Measurements from ENCODE around the gene SHISA9. TPM values are rescaled to one million over a fixed set of nuclear protein-coding genes. Genes with fewer than 3 reads are reported as not detected.

Gene SHISA9
- total RNA-seq, 1 donor, result not detected

GRCh38 chr16:13109171-13109570 lies 207.8 kb downstream of the SHISA9 start:
- no peaks in the 10 kb centered on the region for H3K27me3 ChIP-seq (ENCODE audit: insufficient read depth, low read length)
- H3K9me3 ChIP-seq (ENCODE audit: low read depth, low read length), result no peaks in the 10 kb centered on the region
- H3K4me1 ChIP-seq (ENCODE audit: insufficient read depth, low read length), result no peaks in the 10 kb centered on the region
- no peak overlapping the region for H3K4me3 ChIP-seq (ENCODE audit: low read length)

- H3K27me3 ChIP-seq (ENCODE audit: insufficient read depth, low read length), result no peaks in the 10 kb centered on the region
- H3K9me3 ChIP-seq (ENCODE audit: low read depth, low read length), result no peaks in the 10 kb centered on the region
- no peak overlapping the region for H3K4me3 ChIP-seq (ENCODE audit: low read length)
- no peaks in the 10 kb centered on the region for H3K4me1 ChIP-seq (ENCODE audit: insufficient read depth, low read length)
Observed at GRCh38 chr16:13110124-13110796, 208.9 kb downstream of the SHISA9 start.

- Histone ChIP-seq H3K9me3 (ENCODE audit: low read depth, low read length) (no peaks in the 10 kb centered on the region), H3K4me1 (ENCODE audit: insufficient read depth, low read length) (no peaks in the 10 kb centered on the region), H3K27me3 (ENCODE audit: insufficient read depth, low read length) (no peaks in the 10 kb centered on the region), H3K4me3 (ENCODE audit: low read length) (no peak overlapping the region)
Observed at GRCh38 chr16:13111747-13112146, 210.3 kb downstream of the SHISA9 start.

- no peaks in the 10 kb centered on the region for H3K4me1 ChIP-seq (ENCODE audit: insufficient read depth, low read length)
Observed at GRCh38 chr16:13113741-13114140, 212.3 kb downstream of the SHISA9 start.

GRCh38 chr16:13118091-13118490 lies 216.7 kb downstream of the SHISA9 start:
- no peaks in the 10 kb centered on the region for H3K27me3 ChIP-seq (ENCODE audit: insufficient read depth, low read length)
- no peaks in the 10 kb centered on the region for H3K9me3 ChIP-seq (ENCODE audit: low read depth, low read length)
- H3K4me3 ChIP-seq (ENCODE audit: low read length), result no peak overlapping the region
- H3K4me1 ChIP-seq (ENCODE audit: insufficient read depth, low read length), result no peaks in the 10 kb centered on the region

More at GRCh38 chr16:13113741-13114140, 212.3 kb downstream of the SHISA9 start:
- H3K9me3 ChIP-seq (ENCODE audit: low read depth, low read length), result no peaks in the 10 kb centered on the region
- no peaks in the 10 kb centered on the region for H3K27me3 ChIP-seq (ENCODE audit: insufficient read depth, low read length)
- no peak overlapping the region for H3K4me3 ChIP-seq (ENCODE audit: low read length)

- Histone ChIP-seq H3K27me3 (ENCODE audit: insufficient read depth, low read length) (no peaks in the 10 kb centered on the region), H3K9me3 (ENCODE audit: low read depth, low read length) (no peaks in the 10 kb centered on the region), H3K4me1 (ENCODE audit: insufficient read depth, low read length) (no peaks in the 10 kb centered on the region), H3K4me3 (ENCODE audit: low read length) (no peak overlapping the region)
Observed at GRCh38 chr16:13120091-13120490, 218.7 kb downstream of the SHISA9 start.

GRCh38 chr16:13120557-13120956 lies 219.2 kb downstream of the SHISA9 start:
- Histone ChIP-seq H3K4me1 (ENCODE audit: insufficient read depth, low read length) (no peaks in the 10 kb centered on the region), H3K9me3 (ENCODE audit: low read depth, low read length) (no peaks in the 10 kb centered on the region)

GRCh38 chr16:13123991-13124390 lies 222.6 kb downstream of the SHISA9 start:
- no peaks in the 10 kb centered on the region for H3K4me1 ChIP-seq (ENCODE audit: insufficient read depth, low read length)
- H3K9me3 ChIP-seq (ENCODE audit: low read depth, low read length), result no peaks in the 10 kb centered on the region
- no peak overlapping the region for H3K4me3 ChIP-seq (ENCODE audit: low read length)
- H3K27me3 ChIP-seq (ENCODE audit: insufficient read depth, low read length), result no peaks in the 10 kb centered on the region

More at GRCh38 chr16:13120557-13120956, 219.2 kb downstream of the SHISA9 start:
- H3K4me3 ChIP-seq (ENCODE audit: low read length), result no peak overlapping the region
- H3K27me3 ChIP-seq (ENCODE audit: insufficient read depth, low read length), result no peaks in the 10 kb centered on the region

- no peak overlapping the region for H3K4me3 ChIP-seq (ENCODE audit: low read length)
- no peaks in the 10 kb centered on the region for H3K4me1 ChIP-seq (ENCODE audit: insufficient read depth, low read length)
- H3K27me3 ChIP-seq (ENCODE audit: insufficient read depth, low read length), result no peaks in the 10 kb centered on the region
- H3K9me3 ChIP-seq (ENCODE audit: low read depth, low read length), result no peaks in the 10 kb centered on the region
Observed at GRCh38 chr16:13127144-13127543, 225.7 kb downstream of the SHISA9 start.

- no peaks in the 10 kb centered on the region for H3K9me3 ChIP-seq (ENCODE audit: low read depth, low read length)
- no peaks in the 10 kb centered on the region for H3K4me1 ChIP-seq (ENCODE audit: insufficient read depth, low read length)
- H3K4me3 ChIP-seq (ENCODE audit: low read length), result no peak overlapping the region
- H3K27me3 ChIP-seq (ENCODE audit: insufficient read depth, low read length), result no peaks in the 10 kb centered on the region
Observed at GRCh38 chr16:13130586-13130985, 229.2 kb downstream of the SHISA9 start.

- H3K27me3 ChIP-seq (ENCODE audit: insufficient read depth, low read length), result no peaks in the 10 kb centered on the region
- H3K4me3 ChIP-seq (ENCODE audit: low read length), result no peak overlapping the region
- no peaks in the 10 kb centered on the region for H3K9me3 ChIP-seq (ENCODE audit: low read depth, low read length)
- no peaks in the 10 kb centered on the region for H3K4me1 ChIP-seq (ENCODE audit: insufficient read depth, low read length)
Observed at GRCh38 chr16:13134836-13135235, 233.4 kb downstream of the SHISA9 start.

GRCh38 chr16:13136901-13137300 lies 235.5 kb downstream of the SHISA9 start:
- Histone ChIP-seq H3K9me3 (ENCODE audit: low read depth, low read length) (no peaks in the 10 kb centered on the region), H3K4me1 (ENCODE audit: insufficient read depth, low read length) (no peaks in the 10 kb centered on the region), H3K27me3 (ENCODE audit: insufficient read depth, low read length) (no peaks in the 10 kb centered on the region), H3K4me3 (ENCODE audit: low read length) (no peak overlapping the region)

- no peaks in the 10 kb centered on the region for H3K27me3 ChIP-seq (ENCODE audit: insufficient read depth, low read length)
- no peak overlapping the region for H3K4me3 ChIP-seq (ENCODE audit: low read length)
- no peaks in the 10 kb centered on the region for H3K4me1 ChIP-seq (ENCODE audit: insufficient read depth, low read length)
- no peaks in the 10 kb centered on the region for H3K9me3 ChIP-seq (ENCODE audit: low read depth, low read length)
Observed at GRCh38 chr16:13138528-13138927, 237.1 kb downstream of the SHISA9 start.

- no peaks in the 10 kb centered on the region for H3K27me3 ChIP-seq (ENCODE audit: insufficient read depth, low read length)
- no peak overlapping the region for H3K4me3 ChIP-seq (ENCODE audit: low read length)
- H3K9me3 ChIP-seq (ENCODE audit: low read depth, low read length), result no peaks in the 10 kb centered on the region
- no peaks in the 10 kb centered on the region for H3K4me1 ChIP-seq (ENCODE audit: insufficient read depth, low read length)
Observed at GRCh38 chr16:13139661-13140241, 238.4 kb downstream of the SHISA9 start.

GRCh38 chr16:13143551-13143950 lies 242.2 kb downstream of the SHISA9 start:
- Histone ChIP-seq H3K4me1 (ENCODE audit: insufficient read depth, low read length) (no peaks in the 10 kb centered on the region), H3K9me3 (ENCODE audit: low read depth, low read length) (no peaks in the 10 kb centered on the region), H3K4me3 (ENCODE audit: low read length) (no peak overlapping the region), H3K27me3 (ENCODE audit: insufficient read depth, low read length) (no peaks in the 10 kb centered on the region)

- Histone ChIP-seq H3K4me3 (ENCODE audit: low read length) (no peak overlapping the region), H3K27me3 (ENCODE audit: insufficient read depth, low read length) (no peaks in the 10 kb centered on the region), H3K9me3 (ENCODE audit: low read depth, low read length) (no peaks in the 10 kb centered on the region), H3K4me1 (ENCODE audit: insufficient read depth, low read length) (no peaks in the 10 kb centered on the region)
Observed at GRCh38 chr16:13146829-13147228, 245.4 kb downstream of the SHISA9 start.

Measured in mononuclear cell (primary cell).